ENCODE results near the gene GP1BA. TPM values are rescaled to one million over a fixed set of nuclear protein-coding genes. Genes with fewer than 3 reads are reported as not detected.

GP1BA gene
- total and polyA plus RNA-seq, 2 of the 8 experiments (the other 6 are each of a cell fraction or from before 2014, with no cell fraction given), result not detected

DNA sequence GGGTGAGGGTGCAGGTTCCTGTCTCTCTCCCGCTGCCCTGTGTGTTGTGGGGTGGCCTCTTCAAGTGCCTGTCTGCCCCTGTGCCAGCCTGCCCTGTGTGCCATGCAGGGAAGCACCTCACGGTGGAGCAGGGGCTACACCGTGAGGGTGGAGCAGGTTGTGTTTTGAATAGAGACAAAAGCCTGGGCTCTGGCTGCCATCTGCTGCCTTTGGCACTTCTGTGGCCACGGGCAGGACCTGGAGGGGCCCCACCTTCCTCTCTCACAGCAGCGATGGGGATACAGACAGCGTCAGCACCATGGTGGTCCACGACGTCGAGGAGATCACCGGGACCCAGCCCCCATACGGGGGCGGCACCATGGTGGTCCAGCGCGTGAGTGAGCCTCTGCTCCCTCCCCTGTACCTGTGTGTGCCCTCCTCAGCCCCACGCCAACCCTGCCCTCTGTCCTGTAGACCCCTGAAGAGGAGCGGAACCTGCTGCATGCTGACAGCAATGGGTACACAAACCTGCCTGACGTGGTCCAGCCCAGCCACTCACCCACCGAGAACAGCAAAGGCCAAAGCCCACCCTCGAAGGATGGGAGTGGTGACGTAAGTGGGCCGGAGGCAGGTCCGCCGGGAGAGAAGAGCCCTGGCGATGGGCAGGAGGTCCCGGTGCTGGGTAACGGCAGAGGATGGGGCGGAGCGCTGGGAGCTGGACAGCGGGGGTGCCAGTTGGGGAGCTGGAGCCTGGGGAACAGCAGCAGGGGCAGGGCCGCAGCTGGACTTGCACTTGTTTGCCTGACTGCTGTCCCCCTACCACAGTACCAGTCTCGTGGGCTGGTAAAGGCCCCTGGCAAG is 38.1 kb upstream of the GP1BA start (continued):
- TF ChIP-seq, protein P1, sequence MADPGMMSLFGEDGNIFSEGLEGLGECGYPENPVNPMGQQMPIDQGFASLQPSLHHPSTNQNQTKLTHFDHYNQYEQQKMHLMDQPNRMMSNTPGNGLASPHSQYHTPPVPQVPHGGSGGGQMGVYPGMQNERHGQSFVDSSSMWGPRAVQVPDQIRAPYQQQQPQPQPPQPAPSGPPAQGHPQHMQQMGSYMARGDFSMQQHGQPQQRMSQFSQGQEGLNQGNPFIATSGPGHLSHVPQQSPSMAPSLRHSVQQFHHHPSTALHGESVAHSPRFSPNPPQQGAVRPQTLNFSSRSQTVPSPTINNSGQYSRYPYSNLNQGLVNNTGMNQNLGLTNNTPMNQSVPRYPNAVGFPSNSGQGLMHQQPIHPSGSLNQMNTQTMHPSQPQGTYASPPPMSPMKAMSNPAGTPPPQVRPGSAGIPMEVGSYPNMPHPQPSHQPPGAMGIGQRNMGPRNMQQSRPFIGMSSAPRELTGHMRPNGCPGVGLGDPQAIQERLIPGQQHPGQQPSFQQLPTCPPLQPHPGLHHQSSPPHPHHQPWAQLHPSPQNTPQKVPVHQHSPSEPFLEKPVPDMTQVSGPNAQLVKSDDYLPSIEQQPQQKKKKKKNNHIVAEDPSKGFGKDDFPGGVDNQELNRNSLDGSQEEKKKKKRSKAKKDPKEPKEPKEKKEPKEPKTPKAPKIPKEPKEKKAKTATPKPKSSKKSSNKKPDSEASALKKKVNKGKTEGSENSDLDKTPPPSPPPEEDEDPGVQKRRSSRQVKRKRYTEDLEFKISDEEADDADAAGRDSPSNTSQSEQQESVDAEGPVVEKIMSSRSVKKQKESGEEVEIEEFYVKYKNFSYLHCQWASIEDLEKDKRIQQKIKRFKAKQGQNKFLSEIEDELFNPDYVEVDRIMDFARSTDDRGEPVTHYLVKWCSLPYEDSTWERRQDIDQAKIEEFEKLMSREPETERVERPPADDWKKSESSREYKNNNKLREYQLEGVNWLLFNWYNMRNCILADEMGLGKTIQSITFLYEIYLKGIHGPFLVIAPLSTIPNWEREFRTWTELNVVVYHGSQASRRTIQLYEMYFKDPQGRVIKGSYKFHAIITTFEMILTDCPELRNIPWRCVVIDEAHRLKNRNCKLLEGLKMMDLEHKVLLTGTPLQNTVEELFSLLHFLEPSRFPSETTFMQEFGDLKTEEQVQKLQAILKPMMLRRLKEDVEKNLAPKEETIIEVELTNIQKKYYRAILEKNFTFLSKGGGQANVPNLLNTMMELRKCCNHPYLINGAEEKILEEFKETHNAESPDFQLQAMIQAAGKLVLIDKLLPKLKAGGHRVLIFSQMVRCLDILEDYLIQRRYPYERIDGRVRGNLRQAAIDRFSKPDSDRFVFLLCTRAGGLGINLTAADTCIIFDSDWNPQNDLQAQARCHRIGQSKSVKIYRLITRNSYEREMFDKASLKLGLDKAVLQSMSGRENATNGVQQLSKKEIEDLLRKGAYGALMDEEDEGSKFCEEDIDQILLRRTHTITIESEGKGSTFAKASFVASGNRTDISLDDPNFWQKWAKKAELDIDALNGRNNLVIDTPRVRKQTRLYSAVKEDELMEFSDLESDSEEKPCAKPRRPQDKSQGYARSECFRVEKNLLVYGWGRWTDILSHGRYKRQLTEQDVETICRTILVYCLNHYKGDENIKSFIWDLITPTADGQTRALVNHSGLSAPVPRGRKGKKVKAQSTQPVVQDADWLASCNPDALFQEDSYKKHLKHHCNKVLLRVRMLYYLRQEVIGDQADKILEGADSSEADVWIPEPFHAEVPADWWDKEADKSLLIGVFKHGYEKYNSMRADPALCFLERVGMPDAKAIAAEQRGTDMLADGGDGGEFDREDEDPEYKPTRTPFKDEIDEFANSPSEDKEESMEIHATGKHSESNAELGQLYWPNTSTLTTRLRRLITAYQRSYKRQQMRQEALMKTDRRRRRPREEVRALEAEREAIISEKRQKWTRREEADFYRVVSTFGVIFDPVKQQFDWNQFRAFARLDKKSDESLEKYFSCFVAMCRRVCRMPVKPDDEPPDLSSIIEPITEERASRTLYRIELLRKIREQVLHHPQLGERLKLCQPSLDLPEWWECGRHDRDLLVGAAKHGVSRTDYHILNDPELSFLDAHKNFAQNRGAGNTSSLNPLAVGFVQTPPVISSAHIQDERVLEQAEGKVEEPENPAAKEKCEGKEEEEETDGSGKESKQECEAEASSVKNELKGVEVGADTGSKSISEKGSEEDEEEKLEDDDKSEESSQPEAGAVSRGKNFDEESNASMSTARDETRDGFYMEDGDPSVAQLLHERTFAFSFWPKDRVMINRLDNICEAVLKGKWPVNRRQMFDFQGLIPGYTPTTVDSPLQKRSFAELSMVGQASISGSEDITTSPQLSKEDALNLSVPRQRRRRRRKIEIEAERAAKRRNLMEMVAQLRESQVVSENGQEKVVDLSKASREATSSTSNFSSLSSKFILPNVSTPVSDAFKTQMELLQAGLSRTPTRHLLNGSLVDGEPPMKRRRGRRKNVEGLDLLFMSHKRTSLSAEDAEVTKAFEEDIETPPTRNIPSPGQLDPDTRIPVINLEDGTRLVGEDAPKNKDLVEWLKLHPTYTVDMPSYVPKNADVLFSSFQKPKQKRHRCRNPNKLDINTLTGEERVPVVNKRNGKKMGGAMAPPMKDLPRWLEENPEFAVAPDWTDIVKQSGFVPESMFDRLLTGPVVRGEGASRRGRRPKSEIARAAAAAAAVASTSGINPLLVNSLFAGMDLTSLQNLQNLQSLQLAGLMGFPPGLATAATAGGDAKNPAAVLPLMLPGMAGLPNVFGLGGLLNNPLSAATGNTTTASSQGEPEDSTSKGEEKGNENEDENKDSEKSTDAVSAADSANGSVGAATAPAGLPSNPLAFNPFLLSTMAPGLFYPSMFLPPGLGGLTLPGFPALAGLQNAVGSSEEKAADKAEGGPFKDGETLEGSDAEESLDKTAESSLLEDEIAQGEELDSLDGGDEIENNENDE (IDR thresholded peaks at IDR 0.05; ENCODE audit: insufficient replicate concordance, low read length), result no peak
- TF ChIP-seq RNF2 (IDR thresholded peaks at IDR 0.05; ENCODE audit: borderline replicate concordance, low read depth, low read length, missing control alignments, poor library complexity, severe bottlenecking) (no peak), HDAC6 (IDR thresholded peaks at IDR 0.05; ENCODE audit: low read depth, low read length) (no peak), TAF7 (optimal IDR thresholded peaks at IDR 0.05; ENCODE audit: borderline replicate concordance, low read depth, low read length) (no peak), SAP30 (IDR thresholded peaks at IDR 0.05; ENCODE audit: insufficient read depth, insufficient replicate concordance, low read length) (no peak)
- TF ChIP-seq, protein P2, sequence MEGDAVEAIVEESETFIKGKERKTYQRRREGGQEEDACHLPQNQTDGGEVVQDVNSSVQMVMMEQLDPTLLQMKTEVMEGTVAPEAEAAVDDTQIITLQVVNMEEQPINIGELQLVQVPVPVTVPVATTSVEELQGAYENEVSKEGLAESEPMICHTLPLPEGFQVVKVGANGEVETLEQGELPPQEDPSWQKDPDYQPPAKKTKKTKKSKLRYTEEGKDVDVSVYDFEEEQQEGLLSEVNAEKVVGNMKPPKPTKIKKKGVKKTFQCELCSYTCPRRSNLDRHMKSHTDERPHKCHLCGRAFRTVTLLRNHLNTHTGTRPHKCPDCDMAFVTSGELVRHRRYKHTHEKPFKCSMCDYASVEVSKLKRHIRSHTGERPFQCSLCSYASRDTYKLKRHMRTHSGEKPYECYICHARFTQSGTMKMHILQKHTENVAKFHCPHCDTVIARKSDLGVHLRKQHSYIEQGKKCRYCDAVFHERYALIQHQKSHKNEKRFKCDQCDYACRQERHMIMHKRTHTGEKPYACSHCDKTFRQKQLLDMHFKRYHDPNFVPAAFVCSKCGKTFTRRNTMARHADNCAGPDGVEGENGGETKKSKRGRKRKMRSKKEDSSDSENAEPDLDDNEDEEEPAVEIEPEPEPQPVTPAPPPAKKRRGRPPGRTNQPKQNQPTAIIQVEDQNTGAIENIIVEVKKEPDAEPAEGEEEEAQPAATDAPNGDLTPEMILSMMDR (IDR thresholded peaks at IDR 0.05; ENCODE audit: control extremely low read depth in 1 of 3, insufficient read depth in 1 of 3, low read depth in 1 of 3, low read length in 3 of 3), result no peak
